Loucy (cell line): Measurements from ENCODE around the gene PLP1.

Experiments used
- EZH2phosphoT487 ChIP-seq: fragments of 200-600 bp; IDR thresholded peaks from 2 replicates; pipeline ENCODE4 v1.6.1; 2018; ENCODE audit warnings: antibody characterized with exemption, mild to moderate bottlenecking, moderate library complexity, borderline replicate concordance
- TF ChIP-seq, protein P1 (sequence below): fragments of 200-600 bp; sonication (generic); conservative IDR thresholded peaks from 2 replicates; pipeline ENCODE4 v1.5.1; 2014; ENCODE audit warnings: mild to moderate bottlenecking, antibody characterized with exemption, low read length

DNA sequence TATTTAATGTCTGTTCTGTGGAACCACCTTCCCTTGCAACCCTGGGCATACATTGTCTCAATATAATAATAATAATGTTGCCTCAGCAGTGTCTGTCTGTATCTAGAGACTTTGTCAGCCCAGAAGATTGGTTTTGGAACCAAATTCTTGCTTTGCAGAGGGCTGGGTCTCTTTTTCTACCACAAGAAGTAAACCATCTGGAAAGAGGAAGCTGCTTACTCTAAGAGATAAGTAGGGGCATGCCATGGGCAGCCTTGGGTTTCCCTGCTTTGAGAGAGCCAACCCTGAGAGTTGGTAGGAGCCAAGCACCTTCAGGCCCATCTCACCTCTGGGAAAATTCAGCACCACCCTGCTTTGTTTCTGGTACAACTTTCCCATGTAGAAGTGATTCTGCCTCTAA lies 38.9 kb upstream of the PLP1 start:
- TF ChIP-seq, protein P1, sequence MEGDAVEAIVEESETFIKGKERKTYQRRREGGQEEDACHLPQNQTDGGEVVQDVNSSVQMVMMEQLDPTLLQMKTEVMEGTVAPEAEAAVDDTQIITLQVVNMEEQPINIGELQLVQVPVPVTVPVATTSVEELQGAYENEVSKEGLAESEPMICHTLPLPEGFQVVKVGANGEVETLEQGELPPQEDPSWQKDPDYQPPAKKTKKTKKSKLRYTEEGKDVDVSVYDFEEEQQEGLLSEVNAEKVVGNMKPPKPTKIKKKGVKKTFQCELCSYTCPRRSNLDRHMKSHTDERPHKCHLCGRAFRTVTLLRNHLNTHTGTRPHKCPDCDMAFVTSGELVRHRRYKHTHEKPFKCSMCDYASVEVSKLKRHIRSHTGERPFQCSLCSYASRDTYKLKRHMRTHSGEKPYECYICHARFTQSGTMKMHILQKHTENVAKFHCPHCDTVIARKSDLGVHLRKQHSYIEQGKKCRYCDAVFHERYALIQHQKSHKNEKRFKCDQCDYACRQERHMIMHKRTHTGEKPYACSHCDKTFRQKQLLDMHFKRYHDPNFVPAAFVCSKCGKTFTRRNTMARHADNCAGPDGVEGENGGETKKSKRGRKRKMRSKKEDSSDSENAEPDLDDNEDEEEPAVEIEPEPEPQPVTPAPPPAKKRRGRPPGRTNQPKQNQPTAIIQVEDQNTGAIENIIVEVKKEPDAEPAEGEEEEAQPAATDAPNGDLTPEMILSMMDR = no peak
- no peak for TF ChIP-seq EZH2phosphoT487
